Large intestine (tissue), 12 donors: ENCODE measurements around the gene SH3GLB1. TPM values are rescaled to one million over a fixed set of nuclear protein-coding genes. Genes with fewer than 3 reads are reported as not detected.
"Not testable (repeated sequence)": the region's sequence is repeated elsewhere in the genome, so short reads cannot be mapped to it uniquely, and the experiment has no call there.

ENCODE experiments used
- DNase-seq, 2 donors: peaks; one replicate each; pipeline versions ENCODE4 v3.0.0 to v3.0.0-alpha.2; 2013
- H3K27ac ChIP-seq: one replicate; pipeline ENCODE4 v1.5.1; 2013; ENCODE audit warnings: low read length
- H3K27me3 ChIP-seq: 2 replicates; pipeline ENCODE4 v1.6.1; 2013; ENCODE audit warnings: low read length; ENCODE audit not compliant: control insufficient read depth, insufficient read depth
- H3K36me3 ChIP-seq: 2 replicates; pipeline ENCODE4 v1.6.1; 2013; ENCODE audit warnings: low read length; ENCODE audit not compliant: control insufficient read depth, insufficient read depth
- H3K4me1 ChIP-seq: one replicate; pipeline ENCODE4 v1.6.1; 2013; ENCODE audit warnings: low read length; ENCODE audit not compliant: control insufficient read depth, insufficient read depth
- H3K4me3 ChIP-seq: one replicate; pipeline ENCODE4 v1.5.1; 2013; ENCODE audit warnings: low read length
- H3K9me3 ChIP-seq: one replicate; pipeline ENCODE4 v1.6.1; 2013; ENCODE audit warnings: mild to moderate bottlenecking, low read depth, low read length, moderate library complexity; ENCODE audit not compliant: control insufficient read depth
- WGBS: methylation state at CpG from one replicate; pipeline ENCODE4 v1.1.5; 2013; ENCODE audit warnings: low lambda C conversion rate; ENCODE audit not compliant: insufficient coverage; 5-methylcytosine and 5-hydroxymethylcytosine counted together
- long read RNA-seq, 11 donors: transcript quantifications; one replicate each; lab custom pipeline, GENCODE V29; 2026
- polyA plus RNA-seq: library from polyadenylated mRNA; unstranded; fragments of 120-200 nt; gene quantifications from one replicate; pipeline ENCODE4 v1.2.1, GENCODE V29; 2013

SH3GLB1 gene
- polyA plus RNA-seq, result 62.7 TPM
- long read RNA-seq, donor 1, full-length matches to known transcripts, result 8 of 8 reads
- long read RNA-seq, donor 1, partial matches to known transcripts, result 0 of 8 reads
- long read RNA-seq, donor 1, other reads (novel, unspliced or antisense), result 0 of 8 reads
- long read RNA-seq, donor 2, full-length matches to known transcripts, result 27 of 33 reads
- long read RNA-seq, donor 2, partial matches to known transcripts, result 6 of 33 reads
- long read RNA-seq, donor 2, other reads (novel, unspliced or antisense), result 0 of 33 reads
- long read RNA-seq, donor 3, result 0 reads
- long read RNA-seq, donor 4, full-length matches to known transcripts, result 1 of 1 reads
- long read RNA-seq, donor 4, partial matches to known transcripts, result 0 of 1 reads
- long read RNA-seq, donor 4, other reads (novel, unspliced or antisense), result 0 of 1 reads
- long read RNA-seq, donor 5, full-length matches to known transcripts, result 18 of 18 reads
- long read RNA-seq, donor 5, partial matches to known transcripts, result 0 of 18 reads
- long read RNA-seq, donor 5, other reads (novel, unspliced or antisense), result 0 of 18 reads
- long read RNA-seq, donor 6, full-length matches to known transcripts, result 24 of 30 reads
- long read RNA-seq, donor 6, partial matches to known transcripts, result 0 of 30 reads
- long read RNA-seq, donor 6, other reads (novel, unspliced or antisense), result 6 of 30 reads
- long read RNA-seq, donor 7, full-length matches to known transcripts, result 8 of 17 reads
- long read RNA-seq, donor 7, partial matches to known transcripts, result 9 of 17 reads
- long read RNA-seq, donor 7, other reads (novel, unspliced or antisense), result 0 of 17 reads
- long read RNA-seq, donor 8, full-length matches to known transcripts, result 23 of 23 reads
- long read RNA-seq, donor 8, partial matches to known transcripts, result 0 of 23 reads
- long read RNA-seq, donor 8, other reads (novel, unspliced or antisense), result 0 of 23 reads
- long read RNA-seq, donor 9, full-length matches to known transcripts, result 21 of 21 reads
- long read RNA-seq, donor 9, partial matches to known transcripts, result 0 of 21 reads
- long read RNA-seq, donor 9, other reads (novel, unspliced or antisense), result 0 of 21 reads
- long read RNA-seq, donor 10, full-length matches to known transcripts, result 30 of 30 reads
- long read RNA-seq, donor 10, partial matches to known transcripts, result 0 of 30 reads
- long read RNA-seq, donor 10, other reads (novel, unspliced or antisense), result 0 of 30 reads
- long read RNA-seq, donor 11, full-length matches to known transcripts, result 16 of 16 reads
- long read RNA-seq, donor 11, partial matches to known transcripts, result 0 of 16 reads
- long read RNA-seq, donor 11, other reads (novel, unspliced or antisense), result 0 of 16 reads

DNA sequence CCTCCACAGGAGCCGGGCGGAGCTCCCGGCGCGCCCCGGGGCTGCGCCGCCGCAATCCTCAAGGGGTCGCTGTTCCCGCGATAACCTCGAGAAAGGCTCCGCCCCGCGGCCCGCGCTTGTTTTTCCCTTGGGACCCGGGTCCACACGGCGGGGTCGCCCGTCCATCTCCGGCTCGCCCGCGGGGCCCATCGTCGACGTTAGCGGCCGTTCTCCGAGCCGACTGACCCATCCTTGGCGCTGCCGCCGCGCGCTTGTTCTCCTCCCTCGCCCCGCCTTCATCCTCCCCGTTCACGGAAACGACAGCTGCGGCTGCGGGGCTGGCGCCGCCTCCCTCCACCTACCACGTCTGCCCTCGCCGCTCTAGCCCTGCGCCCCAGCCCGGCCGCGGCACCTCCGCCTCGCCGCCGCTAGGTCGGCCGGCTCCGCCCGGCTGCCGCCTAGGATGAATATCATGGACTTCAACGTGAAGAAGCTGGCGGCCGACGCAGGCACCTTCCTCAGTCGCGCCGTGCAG, at the start of gene SH3GLB1:
Gene SH3GLB1 (plus strand): TSS at position 119 of the 514 bp plus-strand sequence. CDS start 324 bp downstream, at position 443.
- no peaks in the 10 kb centered on the region for H3K9me3 ChIP-seq
- H3K4me3 ChIP-seq, result peak within 1 kb of the TSS; percentile 66
- WGBS, result no CpG with 5 or more reads among the region's 71 CpGs
- H3K4me1 ChIP-seq, result peaks cover 2% of the 10 kb centered on the region
- DNase-seq, result peak; percentile 87 to 95
- peak within 1 kb of the TSS; percentile 98 for H3K27ac ChIP-seq
- H3K36me3 ChIP-seq, result no peaks in the 10 kb centered on the region
- no peaks in the 10 kb centered on the region for H3K27me3 ChIP-seq

- not testable (repeated sequence) for H3K9me3 ChIP-seq, H3K4me3 ChIP-seq, H3K36me3 ChIP-seq, DNase-seq, H3K27me3 ChIP-seq, H3K27ac ChIP-seq, H3K4me1 ChIP-seq
- 39% methylated on average over 5 of the region's 7 CpGs for WGBS
These were observed 46.0 kb upstream of the SH3GLB1 start for GRCh38 chr1:86658381-86658780.

- no peak for DNase-seq
- H3K27ac ChIP-seq, result no peak overlapping the region
- H3K9me3 ChIP-seq, result no peaks in the 10 kb centered on the region
- no peaks in the 10 kb centered on the region for H3K36me3 ChIP-seq
- H3K4me1 ChIP-seq, result no peaks in the 10 kb centered on the region
- no peaks in the 10 kb centered on the region for H3K27me3 ChIP-seq
- WGBS, result no CpG with 5 or more reads among the region's 4 CpGs
- no peak overlapping the region for H3K4me3 ChIP-seq
These were observed 38.0 kb upstream of the SH3GLB1 start for GRCh38 chr1:86666368-86666767.

- no peak overlapping the region for H3K27ac ChIP-seq
- H3K4me1 ChIP-seq, result no peaks in the 10 kb centered on the region
- no CpG with 5 or more reads among the region's 1 CpG for WGBS
- no peaks in the 10 kb centered on the region for H3K36me3 ChIP-seq
- no peaks in the 10 kb centered on the region for H3K27me3 ChIP-seq
- no peaks in the 10 kb centered on the region for H3K9me3 ChIP-seq
- DNase-seq, result no peak
- H3K4me3 ChIP-seq, result no peak overlapping the region
These were observed 16.8 kb upstream of the SH3GLB1 start for GRCh38 chr1:86687595-86687994.

DNA sequence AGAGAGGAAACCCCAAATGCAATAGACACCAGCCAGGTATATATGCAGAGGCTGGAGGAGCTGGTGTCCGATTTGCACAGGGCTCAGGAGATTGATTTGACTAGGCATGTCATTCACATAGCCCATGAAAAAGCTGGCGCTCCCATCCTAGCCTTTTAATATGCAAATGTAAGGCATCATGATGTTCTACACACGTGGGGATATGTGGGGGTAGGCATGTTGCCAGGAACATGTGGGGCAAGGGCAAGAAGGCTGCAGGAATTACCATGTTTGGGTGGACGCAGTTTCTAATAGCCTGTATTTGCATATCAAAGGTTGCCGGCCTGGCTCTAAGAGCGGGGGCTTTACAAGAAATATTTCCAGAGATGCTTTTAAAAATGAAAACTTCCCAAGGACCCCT, 11.7 kb upstream of the SH3GLB1 start:
- Histone ChIP-seq H3K36me3 (no peaks in the 10 kb centered on the region), H3K4me1 (no peaks in the 10 kb centered on the region), H3K4me3 (no peak overlapping the region), H3K27ac (no peak overlapping the region), H3K27me3 (no peaks in the 10 kb centered on the region), H3K9me3 (no peaks in the 10 kb centered on the region)
- DNase-seq, result no peak
- WGBS, result 83% methylated on average over 1 of the region's 6 CpGs

DNA sequence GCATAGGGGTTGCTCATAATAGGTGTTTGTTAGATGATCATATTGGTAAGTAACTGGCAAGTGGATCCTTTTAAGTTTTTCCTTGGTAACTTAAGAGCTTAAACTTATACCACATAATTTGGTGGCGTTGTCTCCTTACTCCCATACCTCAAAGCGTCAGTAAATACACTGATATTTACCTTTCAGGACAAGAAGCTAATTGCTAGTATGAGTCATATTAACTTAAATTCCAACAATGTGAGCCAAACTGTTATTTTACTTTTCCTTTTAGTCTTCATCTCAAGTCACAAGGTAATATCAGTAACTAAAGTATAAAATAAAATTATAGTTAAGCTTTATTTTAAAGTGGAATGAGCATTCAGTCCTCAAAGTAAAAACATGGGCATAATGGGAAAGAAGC, 9.0 kb upstream of the SH3GLB1 start:
- Histone ChIP-seq H3K36me3 (no peaks in the 10 kb centered on the region), H3K4me3 (no peak overlapping the region), H3K9me3 (no peaks in the 10 kb centered on the region), H3K27me3 (no peaks in the 10 kb centered on the region), H3K27ac (no peak overlapping the region), H3K4me1 (no peaks in the 10 kb centered on the region)
- 38% methylated on average over 2 of the region's 2 CpGs for WGBS
- DNase-seq, result no peak

- no peaks in the 10 kb centered on the region for H3K36me3 ChIP-seq
- DNase-seq, result no peak
- no peaks in the 10 kb centered on the region for H3K9me3 ChIP-seq
- H3K4me3 ChIP-seq, result no peak overlapping the region
- 100% methylated on average over 1 of the region's 1 CpG for WGBS
- H3K27me3 ChIP-seq, result no peaks in the 10 kb centered on the region
- no peak overlapping the region for H3K27ac ChIP-seq
- no peaks in the 10 kb centered on the region for H3K4me1 ChIP-seq
These were observed 7.9 kb upstream of the SH3GLB1 start for GRCh38 chr1:86696522-86696921.

GRCh38 chr1:86699186-86699585, 5.2 kb upstream of the SH3GLB1 start:
- Histone ChIP-seq H3K36me3 (no peaks in the 10 kb centered on the region), H3K9me3 (no peaks in the 10 kb centered on the region), H3K27ac (no peak overlapping the region), H3K27me3 (no peaks in the 10 kb centered on the region), H3K4me1 (no peaks in the 10 kb centered on the region), H3K4me3 (no peak overlapping the region)
- DNase-seq, result no peak
- WGBS, result 90% methylated on average over 2 of the region's 2 CpGs

GRCh38 chr1:86701731-86702130, 2.6 kb upstream of the SH3GLB1 start:
- Histone ChIP-seq H3K27me3 (no peaks in the 10 kb centered on the region), H3K9me3 (no peaks in the 10 kb centered on the region), H3K36me3 (no peaks in the 10 kb centered on the region), H3K4me3 (no peak overlapping the region), H3K4me1 (no peaks in the 10 kb centered on the region), H3K27ac (no peak overlapping the region)
- WGBS, result 100% methylated on average over 1 of the region's 1 CpG
- no peak for DNase-seq
